C4-2B (cell line): ENCODE data around the gene EML2.
"Not testable (repeated sequence)": the region's sequence is repeated elsewhere in the genome, so short reads cannot be mapped to it uniquely, and the experiment has no call there.

ENCODE experiments used
- H3K27ac ChIP-seq: fragments of 450-650 bp; 2 replicates; pipeline ENCODE4 v1.5.1; 2017
- CTCF ChIP-seq: fragments of 450-650 bp; conservative IDR thresholded peaks from 2 replicates; pipeline ENCODE4 v1.5.1; 2017; ENCODE audit warnings: mild to moderate bottlenecking
- ZFX ChIP-seq: fragments of 450-650 bp; IDR thresholded peaks from 2 replicates; pipeline ENCODE4 v1.6.1; 2017

Gene EML2

GRCh38 chr19:45637890-45638667 lies 1.1 kb downstream of the EML2 start:
- H3K27ac ChIP-seq = peak overlapping the region; percentile 66
- no peak for TF ChIP-seq CTCF
- no peak for TF ChIP-seq ZFX

- H3K27ac ChIP-seq = no peak overlapping the region
- TF ChIP-seq ZFX = no peak
- no peak for TF ChIP-seq CTCF
Observed at GRCh38 chr19:45636902-45637301, 2.3 kb downstream of the EML2 start.

GRCh38 chr19:45636275-45636674 lies 2.9 kb downstream of the EML2 start:
- TF ChIP-seq CTCF = no peak
- TF ChIP-seq ZFX = no peak
- no peak overlapping the region for H3K27ac ChIP-seq

- peak overlapping the region; percentile 10; the same call in 1 of the 2 replicates for H3K27ac ChIP-seq
- TF ChIP-seq ZFX (no peak), CTCF (no peak)
Observed at GRCh38 chr19:45632468-45633196, 6.6 kb downstream of the EML2 start.

GRCh38 chr19:45630463-45630862 lies 8.7 kb downstream of the EML2 start:
- no peak overlapping the region for H3K27ac ChIP-seq
- TF ChIP-seq ZFX (no peak), CTCF (no peak)

GRCh38 chr19:45629704-45630103 lies 9.5 kb downstream of the EML2 start:
- TF ChIP-seq CTCF (no peak), ZFX (no peak)
- H3K27ac ChIP-seq = no peak overlapping the region

GRCh38 chr19:45628219-45628618 lies 11.0 kb downstream of the EML2 start:
- H3K27ac ChIP-seq = not testable (repeated sequence)
